HG03520 (cell line): Measurements from ENCODE around the gene KCNH2.

ENCODE experiments used
- ATAC-seq: cut with Tn5 transposase; IDR thresholded peaks from one replicate; pipeline ENCODE4 v1.9.1; 2021; ENCODE audit warnings: mild to moderate bottlenecking, moderate library complexity; ENCODE audit not compliant: unreplicated experiment

The KCNH2 gene

GRCh38 chr7:150976529-150977381, 1.4 kb downstream of the KCNH2 start:
- ATAC-seq = no peak

- no peak for ATAC-seq
Observed at GRCh38 chr7:150975536-150976319, 2.4 kb downstream of the KCNH2 start.

GRCh38 chr7:150974468-150975391, 3.4 kb downstream of the KCNH2 start:
- peak; percentile 39 for ATAC-seq

- ATAC-seq = no peak
Observed at GRCh38 chr7:150973571-150974451, 4.3 kb downstream of the KCNH2 start.

- no peak for ATAC-seq
Observed at GRCh38 chr7:150972741-150973140, 5.4 kb downstream of the KCNH2 start.

- no peak for ATAC-seq
Observed at GRCh38 chr7:150972023-150972468, 6.1 kb downstream of the KCNH2 start.

- ATAC-seq = no peak
Observed at GRCh38 chr7:150971242-150972022, 6.7 kb downstream of the KCNH2 start.

- no peak for ATAC-seq
Observed at GRCh38 chr7:150970424-150970823, 7.7 kb downstream of the KCNH2 start.

- ATAC-seq = no peak
Observed at GRCh38 chr7:150969475-150969874, 8.6 kb downstream of the KCNH2 start.

GRCh38 chr7:150968734-150969372, 9.3 kb downstream of the KCNH2 start:
- no peak for ATAC-seq

GRCh38 chr7:150968056-150968733, 9.9 kb downstream of the KCNH2 start:
- ATAC-seq = no peak

- no peak for ATAC-seq
Observed at GRCh38 chr7:150967349-150967748, 10.8 kb downstream of the KCNH2 start.

- ATAC-seq = no peak
Observed at GRCh38 chr7:150966002-150966401, 12.1 kb downstream of the KCNH2 start.

- ATAC-seq = no peak
Observed at GRCh38 chr7:150965273-150965830, 12.8 kb downstream of the KCNH2 start.

GRCh38 chr7:150964593-150965111, 13.5 kb downstream of the KCNH2 start:
- no peak for ATAC-seq

- ATAC-seq = no peak
Observed at GRCh38 chr7:150963707-150964559, 14.2 kb downstream of the KCNH2 start.
